Memory B cell (primary cell): ENCODE results near the gene ERBB2.
A peak's percentile ranks its signal among the peaks of the same experiment; 100 is the strongest.

Experiments used
- ATAC-seq: fragments of 150-1000 bp; cut with Tn5 transposase; 2 replicates; pipeline ENCODE4 v1.10.0; 2021; ENCODE audit warnings: low read depth, mild to moderate bottlenecking, moderate library complexity
- DNase-seq, 2 donors: peaks; one replicate each; pipeline ENCODE4 v3.0.0; 2022; ENCODE audit warnings: low spot score in 2 of 2
- H3K27ac Mint-ChIP-seq: one replicate; pipeline ENCODE4 v1.8.0; 2022; ENCODE audit warnings: mild to moderate bottlenecking, moderate library complexity, mixed read lengths
- H3K27me3 Mint-ChIP-seq: one replicate; pipeline ENCODE4 v1.8.0; 2022; ENCODE audit warnings: mixed read lengths
- H3K36me3 Mint-ChIP-seq: one replicate; pipeline ENCODE4 v1.8.0; 2022; ENCODE audit warnings: mild to moderate bottlenecking, mixed read lengths
- H3K4me1 Mint-ChIP-seq: one replicate; pipeline ENCODE4 v1.8.0; 2022; ENCODE audit warnings: mixed read lengths
- H3K4me3 Mint-ChIP-seq: one replicate; pipeline ENCODE4 v1.8.0; 2022; ENCODE audit warnings: mild to moderate bottlenecking, moderate library complexity, mixed read lengths
- H3K9me3 Mint-ChIP-seq: one replicate; pipeline ENCODE4 v1.8.0; 2022; ENCODE audit warnings: mixed read lengths

ERBB2 gene

DNA sequence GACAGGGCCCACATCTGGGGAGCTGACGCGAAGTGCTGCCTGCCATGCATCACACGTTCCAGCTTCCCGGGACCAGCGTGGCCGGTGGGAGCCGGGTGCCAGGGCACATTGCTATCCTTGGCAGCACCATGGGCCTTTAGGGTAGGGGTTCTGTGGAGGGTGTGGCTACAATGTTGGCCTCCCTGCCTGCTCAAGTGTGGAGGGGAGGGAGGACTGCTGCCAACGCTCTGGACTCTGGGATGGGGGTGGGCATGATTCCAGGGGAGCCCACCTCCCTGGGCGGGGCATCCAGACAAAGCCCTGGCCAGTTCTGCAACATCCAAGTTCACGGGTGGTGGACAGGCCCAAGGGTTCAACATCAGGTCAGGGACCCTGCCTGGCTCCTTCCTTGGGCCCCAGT lies 51.8 kb downstream of the ERBB2 start:
- Mint-ChIP-seq H3K36me3 (no peaks in the 10 kb centered on the region), H3K4me1 (peaks cover 22% of the 10 kb centered on the region), H3K9me3 (no peaks in the 10 kb centered on the region), H3K27me3 (no peaks in the 10 kb centered on the region), H3K27ac (no peak overlapping the region), H3K4me3 (no peak overlapping the region)
- DNase-seq (no peak), ATAC-seq (no peak)

DNA sequence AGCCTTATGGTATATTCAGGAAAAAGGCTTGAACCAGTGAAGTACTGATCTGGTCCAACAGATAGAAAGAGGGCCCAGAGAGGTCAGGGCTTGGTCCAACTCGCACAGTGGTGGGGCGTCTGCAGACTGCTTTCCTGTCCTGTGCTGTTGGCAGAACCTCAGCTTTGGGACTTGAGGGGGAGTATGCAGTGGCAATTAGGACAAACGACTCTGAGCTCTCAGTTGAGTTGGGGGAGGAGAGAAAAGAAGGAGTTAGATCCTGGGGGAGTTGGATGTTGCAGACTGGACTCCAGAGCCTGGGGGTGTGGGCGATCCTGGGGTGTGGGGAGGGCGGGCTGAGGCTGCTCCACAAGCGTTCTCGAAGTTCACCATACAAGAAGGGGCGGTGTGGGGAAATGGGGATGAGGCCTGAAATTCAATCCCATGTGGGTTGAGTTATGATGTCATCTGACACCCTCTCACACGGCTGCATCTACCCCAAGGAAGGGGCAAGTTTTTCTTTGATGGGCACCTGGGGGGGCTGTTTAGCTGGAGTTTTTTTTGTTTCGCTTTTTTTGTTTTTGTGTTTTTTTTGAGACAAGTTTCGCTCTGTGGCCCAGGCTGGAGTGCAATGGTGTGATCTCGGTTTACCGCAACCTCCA lies 52.5 kb downstream of the ERBB2 start:
- H3K4me1 Mint-ChIP-seq, result peaks cover 28% of the 10 kb centered on the region
- H3K36me3 Mint-ChIP-seq, result no peaks in the 10 kb centered on the region

GRCh38 chr17:39753514-39754160 lies 53.8 kb downstream of the ERBB2 start:
- Mint-ChIP-seq H3K4me1 (peaks cover 41% of the 10 kb centered on the region), H3K27ac (peak overlapping the region; percentile 98), H3K36me3 (no peaks in the 10 kb centered on the region), H3K4me3 (peak overlapping the region; percentile 79), H3K27me3 (no peaks in the 10 kb centered on the region), H3K9me3 (no peaks in the 10 kb centered on the region)
- DNase-seq (no peak), ATAC-seq (peak; percentile 27)

More for the DNA sequence above, 52.5 kb downstream of the ERBB2 start:
- Mint-ChIP-seq H3K4me3 (peak overlapping the region; percentile 66), H3K27ac (peak overlapping the region; percentile 66), H3K27me3 (no peaks in the 10 kb centered on the region), H3K9me3 (no peaks in the 10 kb centered on the region)
- no peak for DNase-seq
- ATAC-seq, result no peak

DNA sequence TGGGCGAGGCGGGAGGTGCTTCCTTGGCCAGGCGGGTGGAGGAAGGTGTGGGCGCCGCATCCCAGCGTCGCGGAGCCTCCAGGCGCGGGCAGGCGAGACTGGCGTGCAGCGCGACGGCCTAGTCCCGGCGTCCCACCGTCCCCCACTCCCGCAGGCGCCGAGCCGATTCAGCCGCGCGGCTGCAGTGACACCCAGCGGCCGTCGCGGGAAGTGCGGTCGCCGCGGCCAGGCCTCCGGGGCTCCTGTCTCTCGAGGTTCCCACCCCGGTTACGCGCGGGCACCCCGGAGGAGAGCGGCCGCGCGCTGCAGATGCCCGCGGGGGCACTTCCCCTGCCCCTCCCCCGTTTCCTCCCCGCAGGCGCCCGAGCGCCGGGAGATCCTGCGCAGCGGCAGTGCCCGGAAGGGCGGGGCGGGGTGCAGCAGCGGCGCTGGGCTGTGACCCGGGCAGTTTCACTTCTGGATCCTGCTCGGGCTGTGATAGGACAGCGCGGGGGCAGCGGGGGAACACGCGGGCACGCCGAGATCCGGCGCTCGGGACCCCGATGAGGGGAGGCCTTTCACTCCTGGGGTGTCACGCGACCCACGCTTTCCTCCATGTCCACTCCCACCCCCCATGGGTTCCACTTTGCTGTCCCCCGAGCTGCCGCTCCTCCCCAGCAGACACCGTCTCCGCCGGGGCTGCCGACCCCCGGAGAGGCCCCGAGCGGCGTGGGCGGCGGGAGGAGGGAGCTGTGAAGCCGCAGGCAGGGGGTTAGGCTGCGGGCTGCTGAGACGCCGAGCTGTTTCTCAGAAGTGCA lies 54.5 kb downstream of the ERBB2 start:
- DNase-seq (peak; percentile 99), ATAC-seq (peak; percentile 72)
- Mint-ChIP-seq H3K4me3 (peak overlapping the region; percentile 79), H3K27me3 (no peaks in the 10 kb centered on the region), H3K4me1 (peaks cover 46% of the 10 kb centered on the region), H3K27ac (peak overlapping the region; percentile 98), H3K9me3 (no peaks in the 10 kb centered on the region), H3K36me3 (peaks cover 2% of the 10 kb centered on the region)

DNA sequence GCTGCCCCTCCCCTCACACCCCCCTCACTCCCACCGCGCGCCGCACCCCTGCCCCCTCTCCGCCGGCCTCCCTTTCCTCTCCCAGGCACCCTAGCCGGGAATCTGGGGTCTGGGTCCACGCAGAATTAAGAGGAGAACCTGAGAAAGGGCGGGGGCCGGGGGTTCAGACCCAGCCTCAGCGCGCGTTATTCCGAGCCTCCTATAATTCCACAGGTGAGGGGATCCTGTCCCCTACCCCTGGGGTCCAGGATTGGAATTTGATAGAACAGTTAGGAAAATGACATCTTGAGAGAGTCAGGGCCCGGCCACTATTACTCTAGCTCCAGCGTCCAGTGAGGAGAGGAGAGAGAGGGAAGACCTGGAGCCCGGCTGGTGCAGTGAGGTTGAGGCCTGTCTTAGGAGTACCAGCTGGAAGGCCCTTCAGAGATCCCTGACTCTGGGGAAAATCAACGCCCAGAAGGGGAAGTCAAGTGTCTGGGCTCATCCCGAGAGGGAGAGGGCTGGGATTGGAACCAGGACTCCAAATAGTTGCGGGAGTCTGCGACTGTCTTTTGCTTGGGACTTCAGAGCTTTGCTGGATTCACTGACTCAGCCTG lies 55.2 kb downstream of the ERBB2 start:
- DNase-seq, result peak; percentile 29 to 51
- ATAC-seq, result no peak
- peak overlapping the region; percentile 79 for H3K4me3 Mint-ChIP-seq
- peak overlapping the region; percentile 98 for H3K27ac Mint-ChIP-seq
- H3K4me1 Mint-ChIP-seq, result peaks cover 51% of the 10 kb centered on the region
- H3K36me3 Mint-ChIP-seq, result peaks cover 2% of the 10 kb centered on the region
- H3K9me3 Mint-ChIP-seq, result no peaks in the 10 kb centered on the region
- H3K27me3 Mint-ChIP-seq, result no peaks in the 10 kb centered on the region

DNA sequence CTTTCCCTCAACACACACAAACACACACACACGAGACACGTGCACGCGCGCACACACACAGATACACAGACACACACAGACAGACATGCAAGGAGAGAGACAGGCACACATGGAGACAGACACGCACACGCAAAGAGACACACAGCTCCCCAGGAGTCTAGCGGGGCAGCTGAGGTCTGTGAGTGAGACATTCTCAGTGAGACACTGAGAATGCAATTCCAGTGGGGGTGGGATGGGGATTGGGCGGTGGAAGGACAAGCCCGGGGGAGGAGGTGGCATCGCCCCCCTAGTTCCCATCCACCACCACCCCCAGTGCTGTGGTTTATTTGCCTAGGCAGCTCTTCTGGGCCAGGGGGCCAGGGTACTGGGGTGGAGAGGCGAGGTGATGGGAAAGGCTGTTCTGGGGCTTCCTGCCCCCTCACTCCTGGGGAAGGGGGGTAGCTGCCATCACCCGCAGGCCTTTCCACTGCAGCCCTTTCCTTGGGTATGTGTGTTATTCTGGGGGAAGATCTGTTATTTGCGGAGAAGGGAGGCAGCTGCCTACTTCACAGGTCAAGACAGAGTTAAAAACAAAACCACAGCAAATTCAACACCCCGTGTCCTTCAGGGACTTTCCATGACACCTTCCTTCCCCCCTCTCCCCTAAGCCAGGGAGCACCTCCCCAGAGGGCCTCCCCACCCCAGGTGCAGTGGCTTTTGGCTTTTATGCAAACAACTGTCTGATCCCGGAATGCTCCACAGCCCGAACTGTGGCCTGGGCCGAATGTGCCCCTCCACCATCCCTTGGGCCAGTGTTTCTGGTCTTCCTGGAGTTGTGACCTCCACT lies 55.9 kb downstream of the ERBB2 start:
- Mint-ChIP-seq H3K4me1 (peaks cover 51% of the 10 kb centered on the region), H3K36me3 (peaks cover 2% of the 10 kb centered on the region), H3K4me3 (peak overlapping the region; percentile 79), H3K27me3 (no peaks in the 10 kb centered on the region), H3K27ac (peak overlapping the region; percentile 98), H3K9me3 (no peaks in the 10 kb centered on the region)
- DNase-seq (peak; percentile 64 to 84), ATAC-seq (peak; percentile 46)

DNA sequence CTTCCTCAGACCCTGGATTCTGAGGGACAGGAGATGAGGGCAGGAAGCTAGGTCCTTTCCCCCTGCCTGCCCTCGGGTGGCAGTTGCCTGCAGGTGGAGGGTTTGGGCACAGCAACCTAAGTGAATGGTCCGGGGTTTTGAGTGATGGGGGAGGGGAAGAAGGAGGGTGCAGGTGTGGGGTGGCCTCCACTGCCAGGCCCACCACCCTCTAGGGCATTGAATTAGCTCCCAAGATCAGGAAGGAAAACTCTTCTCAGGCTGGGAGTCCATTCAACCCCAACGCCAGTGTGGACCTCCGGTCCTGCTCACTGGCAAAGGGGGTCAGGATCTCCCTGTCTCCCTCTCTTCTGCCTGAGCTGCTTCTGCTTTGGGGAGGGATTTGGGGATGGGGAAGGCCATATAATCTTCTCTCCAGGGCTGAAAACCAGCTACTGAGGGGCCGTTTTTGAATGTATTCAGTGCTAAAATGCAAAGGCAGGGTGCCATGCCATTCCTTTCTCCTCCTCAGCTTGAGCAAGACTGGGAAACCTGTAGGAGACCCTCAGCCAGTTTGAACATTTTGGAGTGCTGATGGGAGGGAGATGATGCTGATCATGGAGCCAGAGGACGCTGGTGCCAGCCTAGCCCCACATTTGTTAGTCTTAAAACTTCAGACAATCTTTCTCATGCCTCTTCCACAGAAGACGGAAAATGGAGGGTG lies 56.7 kb downstream of the ERBB2 start:
- Mint-ChIP-seq H3K27ac (peak overlapping the region; percentile 98), H3K27me3 (no peaks in the 10 kb centered on the region), H3K4me3 (peak overlapping the region; percentile 79)

DNA sequence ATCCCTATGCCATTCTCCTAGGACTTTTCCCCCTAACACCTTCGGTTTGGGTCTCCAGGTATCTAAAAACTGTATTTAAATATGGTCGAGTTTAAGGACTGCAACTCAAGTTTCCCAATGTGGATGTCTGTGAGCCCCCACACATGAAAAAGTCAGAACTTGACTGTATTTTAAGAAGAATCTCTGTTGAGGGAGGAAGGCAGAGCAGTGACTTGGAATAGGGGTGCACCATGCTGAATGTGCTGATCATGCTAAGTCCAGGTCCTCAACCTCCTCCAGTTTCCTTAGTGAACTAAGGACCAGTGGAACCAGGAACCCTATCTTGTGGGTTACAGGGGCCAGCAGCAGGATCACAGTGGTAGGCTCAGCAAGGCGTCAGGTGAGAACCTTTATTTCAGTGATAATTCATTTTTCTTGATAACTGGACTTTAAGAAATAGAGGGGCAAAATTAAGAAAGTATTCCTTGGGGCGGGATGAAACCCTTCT lies 57.4 kb downstream of the ERBB2 start:
- peaks cover 2% of the 10 kb centered on the region for H3K36me3 Mint-ChIP-seq
- H3K27me3 Mint-ChIP-seq, result no peaks in the 10 kb centered on the region
- H3K9me3 Mint-ChIP-seq, result no peaks in the 10 kb centered on the region
- DNase-seq (no peak), ATAC-seq (no peak)
- peaks cover 50% of the 10 kb centered on the region for H3K4me1 Mint-ChIP-seq
- peak overlapping the region; percentile 98 for H3K27ac Mint-ChIP-seq
- H3K4me3 Mint-ChIP-seq, result peak overlapping the region; percentile 66

More for the DNA sequence above, 56.7 kb downstream of the ERBB2 start:
- Mint-ChIP-seq H3K4me1 (peaks cover 51% of the 10 kb centered on the region), H3K9me3 (no peaks in the 10 kb centered on the region), H3K36me3 (peaks cover 2% of the 10 kb centered on the region)
- DNase-seq, result peak in 1 of 2 donors; percentile 69
- no peak for ATAC-seq

- Mint-ChIP-seq H3K27ac (peak overlapping the region; percentile 98), H3K4me1 (peaks cover 52% of the 10 kb centered on the region), H3K27me3 (no peaks in the 10 kb centered on the region), H3K36me3 (peaks cover 6% of the 10 kb centered on the region), H3K4me3 (peak overlapping the region; percentile 60), H3K9me3 (no peaks in the 10 kb centered on the region)
- DNase-seq (no peak), ATAC-seq (no peak)
Measured at GRCh38 chr17:39757931-39758873, 58.3 kb downstream of the ERBB2 start.

- Mint-ChIP-seq H3K27ac (peak overlapping the region; percentile 98), H3K27me3 (no peaks in the 10 kb centered on the region), H3K4me3 (peak overlapping the region; percentile 58), H3K9me3 (no peaks in the 10 kb centered on the region), H3K4me1 (peaks cover 47% of the 10 kb centered on the region), H3K36me3 (peaks cover 6% of the 10 kb centered on the region)
- DNase-seq (no peak), ATAC-seq (no peak)
Measured at GRCh38 chr17:39759204-39759603, 59.3 kb downstream of the ERBB2 start.

DNA sequence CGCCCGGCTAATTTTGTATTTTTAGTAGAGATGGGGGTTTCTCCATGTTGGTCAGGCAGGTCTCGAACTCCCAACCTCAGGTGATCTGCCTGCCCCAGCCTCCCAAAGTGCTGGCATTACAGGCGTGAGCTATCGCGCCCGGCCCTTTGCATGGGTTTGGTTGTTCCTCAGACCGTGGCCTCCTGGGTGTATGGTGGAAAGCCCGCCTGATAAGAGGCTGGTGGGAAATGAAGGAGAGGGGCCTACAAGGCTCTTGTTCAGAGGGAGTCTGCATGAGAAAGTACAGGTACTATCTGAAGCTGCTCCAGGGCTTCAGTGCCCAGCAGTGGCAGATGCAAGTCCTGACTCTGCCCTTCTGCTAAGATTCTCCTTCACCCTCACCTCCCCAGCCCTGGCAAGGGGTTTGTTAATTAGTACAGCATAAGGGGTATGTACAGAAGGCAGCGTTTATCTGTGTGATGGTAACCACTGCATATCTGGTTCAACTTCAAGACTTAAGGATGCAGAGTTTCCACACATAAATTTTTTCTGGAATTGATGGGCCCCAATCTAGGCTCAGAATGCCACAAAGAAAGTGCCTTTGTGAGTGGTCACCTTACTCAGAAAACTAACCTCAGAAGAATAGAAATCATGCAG lies 62.1 kb downstream of the ERBB2 start:
- DNase-seq (no peak), ATAC-seq (no peak)
- no peaks in the 10 kb centered on the region for H3K9me3 Mint-ChIP-seq
- H3K36me3 Mint-ChIP-seq, result peaks cover 26% of the 10 kb centered on the region
- H3K27me3 Mint-ChIP-seq, result no peaks in the 10 kb centered on the region
- H3K27ac Mint-ChIP-seq, result no peak overlapping the region
- H3K4me1 Mint-ChIP-seq, result peaks cover 52% of the 10 kb centered on the region
- H3K4me3 Mint-ChIP-seq, result no peak overlapping the region
